BLaER1 treated with 17β-estradiol and CSF1 and Interleukin-3, amounts not matched to agents 10 nM and 100 nM (cell line): ENCODE data around the gene BLCAP.

Experiments used
- H3K27ac ChIP-seq, 11 experiments: shearing (Covaris generic); formaldehyde crosslinking; 2 replicates each; pipeline ENCODE4 v1.8.1; 2022
- H3K27me3 ChIP-seq, 11 experiments: shearing (Covaris generic); formaldehyde crosslinking; 2 replicates each; pipeline ENCODE4 v1.8.1; 2022
- H3K36me3 ChIP-seq, 11 experiments: shearing (Covaris generic); formaldehyde crosslinking; 2 replicates each; pipeline ENCODE4 v1.8.1; 2022
- H3K4me1 ChIP-seq, 10 experiments: shearing (Covaris generic); formaldehyde crosslinking; 2 replicates each; pipeline ENCODE4 v1.8.1; 2022
- H3K4me2 ChIP-seq, 11 experiments: shearing (Covaris generic); formaldehyde crosslinking; 2 replicates each; pipeline ENCODE4 v1.8.1; 2022
- H3K4me3 ChIP-seq, 10 experiments: shearing (Covaris generic); formaldehyde crosslinking; 2 replicates each; pipeline ENCODE4 v1.8.1; 2022
- H3K9ac ChIP-seq, 11 experiments: shearing (Covaris generic); formaldehyde crosslinking; 2 replicates each; pipeline ENCODE4 v1.8.1; 2022
- H3K9me3 ChIP-seq, 11 experiments: shearing (Covaris generic); formaldehyde crosslinking; replicated peaks in 1 of 11; 2 replicates each; pipeline ENCODE4 v1.8.1; 2022
- H4K20me1 ChIP-seq, 11 experiments: shearing (Covaris generic); formaldehyde crosslinking; 2 replicates each; pipeline ENCODE4 v1.8.1; 2022
- Cebpa-rat ChIP-seq, 11 experiments: shearing (Covaris generic); IDR thresholded peaks; 2 replicates each; pipeline ENCODE4 v1.8.1; 2022

The BLCAP gene

DNA sequence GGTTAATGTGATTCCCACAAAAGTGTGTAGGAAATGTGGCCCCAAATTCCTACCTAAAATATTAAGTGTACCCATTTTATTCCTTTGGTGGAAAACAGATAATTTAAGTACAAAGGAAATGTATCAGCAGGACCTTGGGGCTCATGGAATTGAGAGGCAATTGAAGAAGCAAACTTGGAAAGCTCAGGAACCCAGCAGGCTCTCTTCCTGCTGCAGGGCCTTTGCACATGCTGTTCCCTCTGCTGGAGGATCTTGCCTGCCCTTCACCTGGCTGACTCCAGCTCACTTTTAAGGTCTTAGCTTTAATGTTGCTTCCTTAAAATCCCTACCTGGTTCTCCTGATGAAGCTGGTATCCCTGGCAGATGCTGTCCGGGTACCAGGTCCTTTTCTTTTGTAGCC, 9.8 kb upstream of the BLCAP start:
- no peaks in the 10 kb centered on the region for H3K27me3 ChIP-seq
- H4K20me1 ChIP-seq: no peaks in the 10 kb centered on the region
- no peaks in the 10 kb centered on the region for H3K36me3 ChIP-seq
- no peaks in the 10 kb centered on the region for H3K9me3 ChIP-seq
- peaks cover 0 to 27% (median 19%) of the 10 kb centered on the region in 10 experiments; a peak in 16 of 20 replicates for H3K4me1 ChIP-seq
- no peak overlapping the region for H3K4me2 ChIP-seq
- H3K9ac ChIP-seq: no peak overlapping the region
- H3K4me3 ChIP-seq: no peak overlapping the region
- TF ChIP-seq Cebpa-rat (IDR thresholded peaks at IDR 0.05): no peak
- H3K27ac ChIP-seq: no peak overlapping the region

DNA sequence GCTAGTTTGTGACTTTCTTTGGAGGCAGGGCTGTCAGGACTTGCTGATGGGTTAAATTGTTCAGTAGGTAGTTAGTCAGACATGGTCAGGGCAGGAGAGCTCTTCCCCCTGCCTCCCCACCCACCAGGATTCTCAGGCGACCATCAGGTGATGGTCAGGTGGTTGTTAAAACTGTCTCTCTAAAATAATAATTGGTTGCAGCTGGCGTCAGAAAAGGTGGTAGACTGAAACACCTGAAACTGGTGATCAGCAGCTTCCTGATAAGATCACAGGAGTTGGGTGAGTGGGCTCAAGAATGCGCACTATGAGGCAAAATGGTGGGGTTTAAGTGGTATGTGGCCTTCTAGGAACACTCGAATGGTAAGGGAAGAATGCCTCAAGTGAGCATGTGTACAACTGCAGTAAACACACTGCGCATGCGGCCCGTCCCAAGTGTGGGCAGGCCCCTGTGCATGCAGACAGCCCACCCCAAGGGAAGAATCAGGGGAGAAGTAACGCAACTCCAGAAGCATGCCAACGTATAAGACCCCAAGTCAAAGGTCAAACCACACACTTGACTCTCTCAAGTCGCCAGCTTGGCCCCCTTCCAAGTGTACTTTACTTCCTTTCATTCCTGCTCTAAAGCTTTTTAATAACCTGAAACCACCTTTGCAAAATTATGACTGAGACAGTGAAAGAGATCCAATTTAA, 7.9 kb upstream of the BLCAP start:
- Histone ChIP-seq H3K27ac (no peak overlapping the region), H3K27me3 (no peaks in the 10 kb centered on the region), H3K36me3 (no peaks in the 10 kb centered on the region), H4K20me1 (no peaks in the 10 kb centered on the region), H3K4me3 (no peak overlapping the region), H3K9me3 (no peaks in the 10 kb centered on the region), H3K9ac (no peak overlapping the region), H3K4me2 (no peak overlapping the region), H3K4me1 (peaks cover 0 to 27% (median 19%) of the 10 kb centered on the region in 10 experiments; a peak in 16 of 20 replicates)
- TF ChIP-seq Cebpa-rat (IDR thresholded peaks at IDR 0.05): no peak

DNA sequence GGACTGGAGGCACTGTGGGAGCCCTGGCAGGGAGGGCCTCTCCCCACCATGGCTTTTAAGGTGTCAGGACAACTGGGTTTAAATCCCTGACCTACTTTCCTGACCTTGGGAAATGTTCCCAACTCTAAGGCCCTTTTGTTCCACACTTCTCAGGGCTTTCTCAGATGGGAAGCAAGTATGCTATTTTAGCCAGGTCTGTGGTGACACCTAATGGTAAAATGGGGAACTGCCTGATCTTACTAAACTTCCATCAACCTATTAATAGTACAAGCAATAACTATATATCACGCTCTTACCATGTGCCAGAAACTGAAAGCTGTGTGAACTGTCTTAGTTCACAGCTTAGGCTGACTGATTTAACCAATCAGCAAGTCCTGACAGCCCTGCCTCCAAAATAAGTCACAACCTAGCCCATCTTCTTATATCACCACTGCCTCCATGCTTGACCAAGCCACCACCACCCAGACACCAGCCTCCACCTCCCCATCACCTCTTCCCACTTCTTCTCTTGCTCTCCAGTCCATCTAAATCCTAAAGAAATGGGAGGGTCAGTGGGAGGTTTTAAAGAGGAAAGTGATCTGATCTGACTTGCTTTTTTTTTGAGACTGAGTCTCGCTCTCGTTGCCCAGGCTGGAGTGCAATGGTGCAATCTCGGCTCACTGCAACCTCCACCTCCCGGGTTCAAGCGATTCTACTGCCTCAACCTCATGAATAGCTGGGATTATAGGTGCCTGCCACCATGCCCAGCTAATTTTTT, 6.9 kb upstream of the BLCAP start:
- no peak overlapping the region for H3K27ac ChIP-seq
- no peaks in the 10 kb centered on the region for H4K20me1 ChIP-seq
- peaks cover 0 to 26% (median 17%) of the 10 kb centered on the region in 10 experiments; a peak in 16 of 20 replicates for H3K4me1 ChIP-seq
- H3K9ac ChIP-seq: no peak overlapping the region; a peak in 1 of 22 replicates
- no peak for TF ChIP-seq Cebpa-rat (IDR thresholded peaks at IDR 0.05)
- peak overlapping the region in 3 of 11 experiments; percentile 1 to 70 (median 4); a peak in 1 of 22 replicates for H3K4me2 ChIP-seq
- no peaks in the 10 kb centered on the region for H3K27me3 ChIP-seq
- no peaks in the 10 kb centered on the region for H3K36me3 ChIP-seq
- H3K4me3 ChIP-seq: no peak overlapping the region
- no peaks in the 10 kb centered on the region for H3K9me3 ChIP-seq

DNA sequence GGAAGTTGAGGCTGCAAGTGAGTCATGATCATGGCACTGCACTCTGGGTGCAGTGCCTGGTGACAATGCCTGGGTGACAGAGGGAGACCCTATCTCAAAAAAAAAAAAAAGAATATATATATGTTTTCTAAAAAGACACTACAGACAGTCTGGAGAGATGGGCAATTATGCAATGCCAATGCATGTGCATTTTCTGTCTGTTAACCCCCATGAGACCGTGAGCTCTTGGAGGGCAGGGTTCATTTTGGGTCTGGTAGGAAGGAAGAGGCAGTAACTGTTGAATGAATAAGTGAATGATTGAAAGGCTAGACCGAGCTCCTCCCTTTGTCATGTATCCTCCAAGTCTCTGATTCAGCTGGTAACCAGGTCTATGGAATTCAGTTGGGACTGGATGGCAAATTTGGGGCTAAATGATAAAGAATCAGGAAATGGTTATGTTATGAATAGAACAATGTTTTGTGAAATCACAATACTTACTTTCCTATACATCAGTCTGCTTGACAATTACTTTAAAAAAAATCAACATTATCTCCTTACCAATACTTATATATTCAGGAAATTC, 5.6 kb upstream of the BLCAP start:
- no peaks in the 10 kb centered on the region for H4K20me1 ChIP-seq
- no peaks in the 10 kb centered on the region for H3K9me3 ChIP-seq
- peak overlapping the region in 8 of 11 experiments; percentile 14 to 70 (median 53); a peak in 14 of 22 replicates for H3K4me2 ChIP-seq
- peaks cover 13 to 34% (median 24%) of the 10 kb centered on the region in 10 experiments for H3K4me1 ChIP-seq
- no peaks in the 10 kb centered on the region for H3K36me3 ChIP-seq
- peak overlapping the region in 3 of 11 experiments; percentile 9 to 44 (median 10); a peak in 5 of 22 replicates for H3K9ac ChIP-seq
- no peak for TF ChIP-seq Cebpa-rat (IDR thresholded peaks at IDR 0.05)
- no peak overlapping the region for H3K27ac ChIP-seq
- H3K4me3 ChIP-seq: no peak overlapping the region
- H3K27me3 ChIP-seq: no peaks in the 10 kb centered on the region

DNA sequence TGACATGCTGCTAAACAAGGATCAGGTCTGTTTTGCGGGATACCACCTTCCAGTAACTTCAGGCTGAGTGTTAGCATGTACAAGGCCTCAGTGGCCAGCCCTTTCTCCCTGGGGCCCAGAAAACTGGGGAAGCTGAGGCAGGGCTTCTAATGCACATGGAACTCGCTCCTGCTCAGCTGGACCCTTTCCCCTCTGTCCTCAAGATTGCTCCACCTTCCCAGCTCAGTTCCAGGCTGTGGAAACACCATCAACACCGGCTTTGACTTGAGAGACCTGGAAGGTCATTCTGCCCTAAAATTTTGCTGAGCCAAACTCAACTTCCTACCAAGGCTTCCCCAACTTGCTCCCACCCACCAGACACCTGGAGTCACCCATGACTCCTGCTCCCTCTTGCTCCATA, 4.2 kb upstream of the BLCAP start:
- Histone ChIP-seq H3K4me2 (no peak overlapping the region), H4K20me1 (peaks cover 0 to 5% (median 2%) of the 10 kb centered on the region in 11 experiments; a peak in 9 of 22 replicates), H3K4me1 (peaks cover 12 to 37% (median 27%) of the 10 kb centered on the region in 10 experiments), H3K9me3 (no peaks in the 10 kb centered on the region), H3K4me3 (no peak overlapping the region), H3K9ac (no peak overlapping the region), H3K36me3 (no peaks in the 10 kb centered on the region), H3K27me3 (peaks cover 0 to 2% (median 1%) of the 10 kb centered on the region in 11 experiments; a peak in 10 of 22 replicates), H3K27ac (no peak overlapping the region)
- no peak for TF ChIP-seq Cebpa-rat (IDR thresholded peaks at IDR 0.05)

- H3K9me3 ChIP-seq: no peaks in the 10 kb centered on the region
- H3K4me1 ChIP-seq: peaks cover 15 to 49% (median 38%) of the 10 kb centered on the region in 10 experiments
- H3K36me3 ChIP-seq: 0 out of 22 replicates have a peak, but pooled peaks cover 0 to 1% (median 0%) of the 10 kb centered on the region in 11 experiments
Observed at GRCh38 chr20:37530696-37531095, 3.0 kb upstream of the BLCAP start.

GRCh38 chr20:37529968-37530600, 2.4 kb upstream of the BLCAP start:
- H4K20me1 ChIP-seq: peaks cover 9 to 23% (median 19%) of the 10 kb centered on the region in 11 experiments
- no peak overlapping the region for H3K27ac ChIP-seq
- no peak overlapping the region for H3K9ac ChIP-seq
- no peak overlapping the region for H3K4me3 ChIP-seq
- peaks cover 0 to 20% (median 15%) of the 10 kb centered on the region in 11 experiments; a peak in 16 of 22 replicates for H3K27me3 ChIP-seq
- no peak overlapping the region for H3K4me2 ChIP-seq
- TF ChIP-seq Cebpa-rat (IDR thresholded peaks at IDR 0.05): no peak
- H3K36me3 ChIP-seq: peaks cover 0 to 7% (median 0%) of the 10 kb centered on the region in 11 experiments; a peak in 4 of 22 replicates
- no peaks in the 10 kb centered on the region for H3K9me3 ChIP-seq
- peaks cover 22 to 55% (median 44%) of the 10 kb centered on the region in 10 experiments for H3K4me1 ChIP-seq

More at GRCh38 chr20:37530696-37531095, 3.0 kb upstream of the BLCAP start:
- no peak for TF ChIP-seq Cebpa-rat (IDR thresholded peaks at IDR 0.05)
- Histone ChIP-seq H3K27ac (no peak overlapping the region), H3K27me3 (peaks cover 0 to 14% (median 9%) of the 10 kb centered on the region in 11 experiments; a peak in 16 of 22 replicates), H3K4me2 (no peak overlapping the region), H4K20me1 (peaks cover 3 to 17% (median 13%) of the 10 kb centered on the region in 11 experiments; a peak in 21 of 22 replicates), H3K9ac (no peak overlapping the region), H3K4me3 (no peak overlapping the region)

GRCh38 chr20:37529214-37529967, 1.7 kb upstream of the BLCAP start:
- H3K27ac ChIP-seq: no peak overlapping the region
- no peaks in the 10 kb centered on the region for H3K9me3 ChIP-seq
- H3K4me3 ChIP-seq: no peak overlapping the region
- peaks cover 0 to 13% (median 0%) of the 10 kb centered on the region in 11 experiments; a peak in 4 of 22 replicates for H3K36me3 ChIP-seq
- H3K4me2 ChIP-seq: peak overlapping the region in 9 of 11 experiments; percentile 84 to 100 (median 98); a peak in 13 of 22 replicates
- peaks cover 24 to 53% (median 45%) of the 10 kb centered on the region in 10 experiments for H3K4me1 ChIP-seq
- peaks cover 16 to 30% (median 26%) of the 10 kb centered on the region in 11 experiments for H4K20me1 ChIP-seq
- peaks cover 0 to 27% (median 21%) of the 10 kb centered on the region in 11 experiments; a peak in 17 of 22 replicates for H3K27me3 ChIP-seq
- no peak overlapping the region; a peak in 1 of 22 replicates for H3K9ac ChIP-seq
- TF ChIP-seq Cebpa-rat (IDR thresholded peaks at IDR 0.05): no peak
